ENCODE measurements around the gene SLC6A6. TPM values are rescaled to one million over a fixed set of nuclear protein-coding genes. Genes with fewer than 3 reads are reported as not detected.

SLC6A6 gene
- total RNA-seq, 6 experiments from 2014 or later = 1.5 to 8.2 (median 4.1) TPM

DNA sequence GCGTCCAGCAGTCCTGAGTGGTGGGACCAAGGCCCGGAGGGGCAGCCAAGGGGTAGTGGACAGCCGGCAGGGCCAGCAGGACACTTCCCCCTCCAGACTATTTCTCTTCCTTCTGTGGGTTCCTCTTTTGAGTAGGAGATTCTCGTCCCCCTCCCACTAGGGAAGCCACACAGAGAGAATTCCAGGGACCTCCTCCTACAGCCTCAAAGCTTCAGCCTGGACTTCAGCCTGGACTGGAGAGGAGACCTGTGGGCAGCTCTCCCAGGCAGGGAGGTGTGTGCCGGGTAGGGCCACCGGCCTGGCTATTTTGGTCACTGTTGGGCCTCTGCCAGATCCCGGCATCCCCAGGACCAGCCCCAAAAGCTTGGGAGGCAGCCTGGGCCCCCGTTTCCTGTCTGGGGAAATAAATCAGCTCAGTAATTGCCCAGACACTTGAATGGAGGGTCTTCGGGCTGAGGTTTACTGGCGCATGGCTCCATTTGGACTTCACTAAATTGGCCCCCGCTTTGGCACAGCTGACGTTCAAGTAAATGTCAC, 1.3 kb downstream of the SLC6A6 start:
- H3K36me3 ChIP-seq = no peaks in the 10 kb centered on the region
- H3K27me3 ChIP-seq = peaks cover 0 to 9% of the 10 kb centered on the region in 2 donors
- WGBS (ENCODE audit: insufficient coverage, low coverage, low lambda C conversion rate, missing lambda C conversion rate) = 30% methylated on average over 8 of the region's 12 CpGs
- DNase-seq = peak in 1 of 3 donors; percentile 48
- no peaks in the 10 kb centered on the region for H3K9me3 ChIP-seq
- peak; percentile 10 to 42 (median 28) for ATAC-seq
- H3K4me1 ChIP-seq = no peaks in the 10 kb centered on the region
- intact Hi-C loops (cut with DNase I) = no loop called here
- TF ChIP-seq POLR2A (IDR thresholded peaks at IDR 0.05) = no peak
- TF ChIP-seq, protein P1, sequence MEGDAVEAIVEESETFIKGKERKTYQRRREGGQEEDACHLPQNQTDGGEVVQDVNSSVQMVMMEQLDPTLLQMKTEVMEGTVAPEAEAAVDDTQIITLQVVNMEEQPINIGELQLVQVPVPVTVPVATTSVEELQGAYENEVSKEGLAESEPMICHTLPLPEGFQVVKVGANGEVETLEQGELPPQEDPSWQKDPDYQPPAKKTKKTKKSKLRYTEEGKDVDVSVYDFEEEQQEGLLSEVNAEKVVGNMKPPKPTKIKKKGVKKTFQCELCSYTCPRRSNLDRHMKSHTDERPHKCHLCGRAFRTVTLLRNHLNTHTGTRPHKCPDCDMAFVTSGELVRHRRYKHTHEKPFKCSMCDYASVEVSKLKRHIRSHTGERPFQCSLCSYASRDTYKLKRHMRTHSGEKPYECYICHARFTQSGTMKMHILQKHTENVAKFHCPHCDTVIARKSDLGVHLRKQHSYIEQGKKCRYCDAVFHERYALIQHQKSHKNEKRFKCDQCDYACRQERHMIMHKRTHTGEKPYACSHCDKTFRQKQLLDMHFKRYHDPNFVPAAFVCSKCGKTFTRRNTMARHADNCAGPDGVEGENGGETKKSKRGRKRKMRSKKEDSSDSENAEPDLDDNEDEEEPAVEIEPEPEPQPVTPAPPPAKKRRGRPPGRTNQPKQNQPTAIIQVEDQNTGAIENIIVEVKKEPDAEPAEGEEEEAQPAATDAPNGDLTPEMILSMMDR (IDR thresholded peaks at IDR 0.05) = no peak
- peak overlapping the region; percentile 26 to 51 (median 49) for H3K4me3 ChIP-seq
- peak overlapping the region in 2 of 3 donors; percentile 4 to 67 for H3K27ac ChIP-seq

DNA sequence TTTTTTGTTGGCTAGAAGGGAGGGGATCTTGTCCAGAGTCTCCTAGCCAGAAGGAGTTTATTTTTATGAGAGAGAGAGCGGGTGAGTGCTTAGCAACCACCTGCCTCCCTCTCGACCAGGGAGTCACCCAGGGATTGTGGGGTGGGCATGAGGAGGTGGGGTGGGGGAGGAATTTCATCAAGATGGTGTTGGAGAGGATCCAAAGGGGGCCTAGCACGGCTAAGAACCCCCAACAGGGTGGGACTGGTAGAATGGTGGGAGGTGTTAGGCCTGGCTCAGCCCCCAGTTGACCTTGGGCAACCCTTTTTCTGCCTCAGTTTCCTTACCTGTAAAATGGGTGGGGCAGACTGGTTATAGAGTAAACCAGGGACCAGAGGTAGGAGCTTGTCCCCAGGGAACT, 1.8 kb downstream of the SLC6A6 start:
- H3K27me3 ChIP-seq = peaks cover 0 to 9% of the 10 kb centered on the region in 2 donors
- TF ChIP-seq, protein P1 (IDR thresholded peaks at IDR 0.05) = no peak
- TF ChIP-seq POLR2A (IDR thresholded peaks at IDR 0.05) = no peak
- DNase-seq = no peak
- no peaks in the 10 kb centered on the region for H3K4me1 ChIP-seq
- WGBS (ENCODE audit: insufficient coverage, low coverage, low lambda C conversion rate, missing lambda C conversion rate) = 35% methylated on average over 3 of the region's 3 CpGs
- no peaks in the 10 kb centered on the region for H3K36me3 ChIP-seq
- peak overlapping the region in 1 of 3 donors; percentile 67 for H3K27ac ChIP-seq
- no peak for ATAC-seq
- intact Hi-C loops (cut with DNase I) = no loop called here
- H3K4me3 ChIP-seq = peak overlapping the region in 2 of 3 donors; percentile 49 to 51
- no peaks in the 10 kb centered on the region for H3K9me3 ChIP-seq

DNA sequence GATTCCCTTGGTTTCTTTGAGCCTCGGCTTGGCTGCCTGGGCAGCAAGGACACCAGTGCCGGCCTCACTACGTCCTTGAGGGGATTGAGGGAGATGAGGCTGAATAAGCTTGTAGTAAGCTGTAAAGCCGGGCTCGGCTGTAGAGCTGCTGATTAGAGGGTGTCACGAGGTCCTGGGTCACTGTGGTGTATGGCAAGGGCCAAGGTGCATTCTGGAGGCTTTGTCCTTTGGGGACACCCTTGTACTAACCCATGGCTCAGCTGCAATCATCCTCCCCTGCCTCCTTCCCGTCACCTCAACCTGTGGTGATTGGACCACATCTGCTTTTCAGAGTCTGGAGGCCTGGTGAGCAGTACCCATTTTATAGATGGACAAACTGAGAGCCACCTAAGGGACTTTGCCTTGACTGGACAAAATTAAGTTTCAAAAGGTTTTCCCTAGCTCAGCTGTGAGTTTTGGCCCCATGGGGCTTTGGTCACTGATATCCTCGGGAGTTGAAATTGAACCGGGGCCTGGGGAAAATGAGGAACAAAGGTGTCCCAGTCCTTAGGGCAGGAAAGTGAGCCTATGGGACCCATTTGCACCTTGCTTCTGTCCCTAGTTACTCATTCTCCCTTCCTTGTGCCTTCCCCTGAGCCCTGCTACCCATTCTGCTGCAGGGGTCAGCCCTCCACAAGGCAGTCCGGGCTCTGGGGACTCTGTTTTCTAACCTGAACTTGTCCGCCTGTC, 2.4 kb downstream of the SLC6A6 start:
- no peak for ATAC-seq
- Histone ChIP-seq H3K27me3 (peaks cover 0 to 9% of the 10 kb centered on the region in 2 donors), H3K36me3 (no peaks in the 10 kb centered on the region), H3K4me1 (no peaks in the 10 kb centered on the region), H3K4me3 (no peak overlapping the region), H3K9me3 (no peaks in the 10 kb centered on the region), H3K27ac (no peak overlapping the region)
- DNase-seq = no peak
- 83% methylated on average over 5 of the region's 11 CpGs for WGBS (ENCODE audit: insufficient coverage, low coverage, low lambda C conversion rate, missing lambda C conversion rate)
- intact Hi-C loops (cut with DNase I) = no loop called here
- TF ChIP-seq POLR2A (IDR thresholded peaks at IDR 0.05) = no peak
- TF ChIP-seq, protein P1 (IDR thresholded peaks at IDR 0.05) = no peak

DNA sequence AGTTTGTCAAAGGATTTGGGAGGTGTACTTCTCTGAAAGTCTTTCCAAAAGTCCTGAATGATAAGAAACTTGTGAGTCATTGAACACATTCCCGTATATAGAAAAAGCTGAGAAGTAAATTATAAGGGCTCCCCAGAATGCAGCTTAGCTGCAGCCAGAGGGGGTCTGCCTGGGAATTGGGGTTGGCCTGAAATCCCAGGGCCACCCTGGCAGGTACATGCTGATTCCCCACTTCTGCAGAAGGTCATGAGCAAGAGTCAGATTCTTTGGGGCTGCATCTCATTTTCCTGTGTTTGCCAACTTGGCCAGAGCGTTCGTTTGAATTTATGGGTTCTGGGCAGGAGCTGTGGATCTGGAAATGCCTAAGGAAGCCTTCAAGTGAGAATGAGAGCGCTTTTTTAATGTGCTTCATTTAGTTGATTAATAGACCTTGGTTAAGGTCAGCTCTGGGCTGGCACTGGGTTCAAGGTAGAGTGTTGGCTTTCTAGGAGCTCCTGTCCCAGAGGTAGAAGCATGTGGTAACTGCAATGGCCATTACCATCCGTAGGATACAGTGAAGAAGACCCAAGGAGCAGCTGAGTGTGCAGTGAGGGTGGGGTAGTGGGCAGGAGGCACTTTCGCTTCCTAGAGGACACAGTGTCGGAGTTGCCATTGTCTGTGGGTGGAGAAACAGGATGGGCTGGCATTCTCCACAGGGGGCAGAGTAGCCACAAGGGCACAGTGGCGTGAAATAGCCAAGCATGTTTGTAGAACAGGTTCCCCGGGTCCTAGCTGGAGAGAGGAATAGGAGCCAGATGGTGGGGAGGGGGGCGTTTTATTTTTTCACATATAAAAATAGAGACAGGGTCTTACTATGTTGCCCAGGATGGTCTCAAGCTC, 3.2 kb downstream of the SLC6A6 start:
- no peak overlapping the region for H3K4me3 ChIP-seq
- no peak for TF ChIP-seq POLR2A (IDR thresholded peaks at IDR 0.05)
- TF ChIP-seq, protein P1 (IDR thresholded peaks at IDR 0.05) = no peak
- peaks cover 0 to 9% of the 10 kb centered on the region in 2 donors for H3K27me3 ChIP-seq
- no peaks in the 10 kb centered on the region for H3K4me1 ChIP-seq
- WGBS (ENCODE audit: insufficient coverage, low coverage, low lambda C conversion rate, missing lambda C conversion rate) = 79% methylated on average over 8 of the region's 10 CpGs
- ATAC-seq (no peak), DNase-seq (no peak)
- no peaks in the 10 kb centered on the region for H3K9me3 ChIP-seq
- intact Hi-C loops (cut with DNase I) = no loop called here
- no peaks in the 10 kb centered on the region for H3K36me3 ChIP-seq
- no peak overlapping the region for H3K27ac ChIP-seq
